A549 (cell line): ENCODE results near the gene INHA. TPM values are rescaled to one million over a fixed set of nuclear protein-coding genes. Genes with fewer than 3 reads are reported as not detected.
A peak's percentile ranks its signal among the peaks of the same experiment; 100 is the strongest.

Source experiments
- ATAC-seq, 2 experiments: fragments of 200-7000 bp in 1 of 2; fragments of >200 bp in 1 of 2; cut with Nextera tagmentation in 1 of 2; cut with Tn5 transposase in 1 of 2; 3 replicates each; pipeline versions ENCODE4 v1.8.0 to v1.9.1; 2018 to 2020; ENCODE audit warnings: mild to moderate bottlenecking in 1 of 2, moderate library complexity in 1 of 2
- CTCF ChIA-PET: fragments of 300-600 bp; sonication (Branson Sonifier 250); formaldehyde crosslinking; extraction: SDS; loops from one replicate; lab custom pipeline; 2021; ENCODE audit warnings: antibody characterized with exemption, inconsistent platforms; lab: Yijun Ruan, JAX
- POLR2A ChIA-PET: fragments of 350-600 bp; formaldehyde crosslinking; extraction: SDS; loops from one replicate; lab custom pipeline; 2021; ENCODE audit warnings: antibody characterized with exemption, inconsistent platforms; lab: Yijun Ruan, JAX
- DNase-seq, 2 experiments: peaks; one replicate each; pipeline versions ENCODE4 v3.0.0 to v3.0.0-alpha.2; 2011 to 2016; ENCODE audit warnings: low read depth in 1 of 2, low spot score in 1 of 2
- FAIRE-seq: peaks from 2 replicates; lab custom pipeline; 2011; peaks lifted over from hg19 to GRCh38; lab: Jason Lieb, UNC
- H3K27ac ChIP-seq, 2 experiments: fragments of >200 bp; sonication (Bioruptor Twin); formaldehyde crosslinking; 3 replicates each; pipeline ENCODE4 v1.5.1; 2016 to 2017
- H3K4me1 ChIP-seq: fragments of >200 bp; sonication (Bioruptor Twin); formaldehyde crosslinking; 3 replicates; pipeline ENCODE4 v1.6.1; 2016
- H3K4me2 ChIP-seq: fragments of >200 bp; sonication (Bioruptor Twin); formaldehyde crosslinking; 3 replicates; pipeline ENCODE4 v1.6.1; 2016
- H3K4me3 ChIP-seq: fragments of >200 bp; sonication (Bioruptor Twin); formaldehyde crosslinking; 3 replicates; pipeline ENCODE4 v1.5.1; 2016
- H3K9me3 ChIP-seq: fragments of >200 bp; sonication (Bioruptor Twin); formaldehyde crosslinking; 3 replicates; pipeline ENCODE4 v1.6.1; 2016
- EP300 ChIP-seq, 2 experiments: fragments of >200 bp; sonication (Bioruptor Twin); formaldehyde crosslinking; IDR thresholded peaks; 2 replicates in 1 of 2; 3 replicates in 1 of 2; pipeline ENCODE4 v1.6.1; 2016 to 2017
- FOSL2 ChIP-seq, 2 experiments: fragments of 450-650 bp in 1 of 2; fragments of >200 bp in 1 of 2; sonication (Bioruptor Twin) in 1 of 2; formaldehyde crosslinking; IDR thresholded peaks; 2 replicates each; pipeline versions ENCODE4 v1.5.0 to v1.6.1; 2016 to 2020; ENCODE audit warnings: mild to moderate bottlenecking in 1 of 2, moderate library complexity in 1 of 2
- FOXS1 ChIP-seq: fragments of 250-450 bp; sonication (Bioruptor Pico); IDR thresholded peaks from 2 replicates; pipeline ENCODE4 v1.5.0; 2020; ENCODE audit warnings: mild to moderate bottlenecking, moderate library complexity
- HDAC2 ChIP-seq: fragments of 200-600 bp; sonication (generic); IDR thresholded peaks from 2 replicates; pipeline ENCODE4 v1.6.1; 2016
- HOXB13 ChIP-seq: fragments of 250-450 bp; sonication (Bioruptor Pico); IDR thresholded peaks from 2 replicates; pipeline ENCODE4 v1.5.0; 2020; ENCODE audit warnings: low read depth, mild to moderate bottlenecking, moderate library complexity
- JUN ChIP-seq, 2 experiments: fragments of >200 bp; sonication (Bioruptor Twin); formaldehyde crosslinking; IDR thresholded peaks; 2 replicates in 1 of 2; 3 replicates in 1 of 2; pipeline ENCODE4 v1.6.1; 2016 to 2017
- KDM5A ChIP-seq: fragments of 200-600 bp; sonication (generic); IDR thresholded peaks from 2 replicates; pipeline ENCODE4 v1.6.1; 2016; ENCODE audit warnings: antibody characterized with exemption, mild to moderate bottlenecking
- MYC ChIP-seq: IDR thresholded peaks from 2 replicates; pipeline ENCODE4 v1.6.1; 2012; ENCODE audit warnings: mild to moderate bottlenecking, inconsistent platforms, low read length, improper control_type of control experiment, borderline replicate concordance
- NFE2L2 ChIP-seq: fragments of 150-350 bp; conservative IDR thresholded peaks from 2 replicates; pipeline ENCODE4 v1.6.1; 2014; ENCODE audit warnings: low read length
- NPAS2 ChIP-seq: fragments of 250-450 bp; sonication (Bioruptor Pico); IDR thresholded peaks from 2 replicates; pipeline ENCODE4 v1.8.0; 2022; ENCODE audit warnings: mild to moderate bottlenecking, moderate library complexity, borderline replicate concordance
- RAD21 ChIP-seq, 2 experiments: fragments of >200 bp in 1 of 2; sonication (Bioruptor Twin) in 1 of 2; formaldehyde crosslinking in 1 of 2; IDR thresholded peaks in 1 of 2; conservative IDR thresholded peaks in 1 of 2; 2 replicates in 1 of 2; 3 replicates in 1 of 2; pipeline ENCODE4 v1.6.1; 2012 to 2018; ENCODE audit warnings: inconsistent platforms in 1 of 2
- RCOR1 ChIP-seq: fragments of 150-350 bp; IDR thresholded peaks from 2 replicates; pipeline ENCODE4 v1.6.1; 2014; ENCODE audit warnings: antibody characterized with exemption, low read length, low read depth
- RFX5 ChIP-seq: fragments of 450-650 bp; IDR thresholded peaks from 2 replicates; pipeline ENCODE4 v1.7.1; 2014; ENCODE audit warnings: antibody characterized with exemption, mild to moderate bottlenecking, moderate library complexity
- SMC3 ChIP-seq: fragments of >200 bp; sonication (Bioruptor Twin); formaldehyde crosslinking; IDR thresholded peaks from 3 replicates; pipeline ENCODE4 v1.6.1; 2018; ENCODE audit warnings: inconsistent platforms
- TP53 ChIP-seq: fragments of 250-450 bp; sonication (Bioruptor Pico); IDR thresholded peaks from 2 replicates; pipeline ENCODE4 v1.5.0; 2021; ENCODE audit warnings: mild to moderate bottlenecking, moderate library complexity
- ZSCAN20 ChIP-seq: fragments of 250-450 bp; sonication (Bioruptor Pico); IDR thresholded peaks from 2 replicates; pipeline ENCODE4 v1.8.0; 2022; ENCODE audit warnings: mild to moderate bottlenecking, moderate library complexity
- WGBS: methylation state at CpG from one replicate; pipeline ENCODE4 v1.1.6; 2017; ENCODE audit errors: missing lambda C conversion rate; 5-methylcytosine and 5-hydroxymethylcytosine counted together
- polyA plus RNA-seq, 4 experiments: library from polyadenylated mRNA; depleted of rRNA in 3 of 4; stranded (reverse); fragments of >200 nt; fragmentation: RNase III in 1 of 4; extraction: RNeasy Plus Mini Kit Qiagen cat#74134 plus additional on column Dnase treatment in 1 of 4; gene quantifications; 2 replicates in 3 of 4; 3 replicates in 1 of 4; pipeline ENCODE4 v1.2.3, GENCODE V29; 2011 to 2017
- TF ChIP-seq, protein P1 (sequence below): fragments of >200 bp; sonication (Bioruptor Twin); formaldehyde crosslinking; IDR thresholded peaks from 3 replicates; pipeline ENCODE4 v1.5.1; 2016
- TF ChIP-seq, protein P2 (sequence below): IDR thresholded peaks from 2 replicates; pipeline ENCODE4 v1.6.1; 2012; ENCODE audit warnings: low read depth, borderline replicate concordance
- TF ChIP-seq, protein P3 (sequence below): fragments of >200 bp; sonication (Bioruptor Twin); formaldehyde crosslinking; IDR thresholded peaks from 2 replicates; pipeline ENCODE4 v1.6.1; 2016
- TF ChIP-seq, protein P4 (sequence below): fragments of 150-350 bp; IDR thresholded peaks from 2 replicates; pipeline ENCODE4 v1.6.1; 2014; ENCODE audit warnings: low read depth, mild to moderate bottlenecking, low read length

INHA gene
- polyA plus RNA-seq, 2 of the 4 experiments (the other 2 are of a cell fraction): 0.49 to 0.72 TPM

- ChIA-PET POLR2A (no interaction called here), CTCF (interaction anchor here (1.0 to 79.1 kb wide), 9 partner anchors 9 to 498 kb away, joined by 3 to 3291 read pairs (median 14); partner anchors contain the start of genes ASIC4, CHPF, DNPEP and GMPPA)
- no peak for DNase-seq
- WGBS: 16% methylated on average over 3 of the region's 5 CpGs
- no peak for ATAC-seq
- no peak overlapping the region for H3K4me2 ChIP-seq
- no peak overlapping the region for H3K27ac ChIP-seq
- no peaks in the 10 kb centered on the region for H3K9me3 ChIP-seq
- TF ChIP-seq MYC: no peak
- H3K4me3 ChIP-seq: no peak overlapping the region
- peaks cover 4% of the 10 kb centered on the region; the same call in 2 of the 3 replicates for H3K4me1 ChIP-seq
- FAIRE-seq: no peak
Measured at GRCh38 chr2:219527472-219527871, 44.6 kb upstream of the INHA start.

DNA sequence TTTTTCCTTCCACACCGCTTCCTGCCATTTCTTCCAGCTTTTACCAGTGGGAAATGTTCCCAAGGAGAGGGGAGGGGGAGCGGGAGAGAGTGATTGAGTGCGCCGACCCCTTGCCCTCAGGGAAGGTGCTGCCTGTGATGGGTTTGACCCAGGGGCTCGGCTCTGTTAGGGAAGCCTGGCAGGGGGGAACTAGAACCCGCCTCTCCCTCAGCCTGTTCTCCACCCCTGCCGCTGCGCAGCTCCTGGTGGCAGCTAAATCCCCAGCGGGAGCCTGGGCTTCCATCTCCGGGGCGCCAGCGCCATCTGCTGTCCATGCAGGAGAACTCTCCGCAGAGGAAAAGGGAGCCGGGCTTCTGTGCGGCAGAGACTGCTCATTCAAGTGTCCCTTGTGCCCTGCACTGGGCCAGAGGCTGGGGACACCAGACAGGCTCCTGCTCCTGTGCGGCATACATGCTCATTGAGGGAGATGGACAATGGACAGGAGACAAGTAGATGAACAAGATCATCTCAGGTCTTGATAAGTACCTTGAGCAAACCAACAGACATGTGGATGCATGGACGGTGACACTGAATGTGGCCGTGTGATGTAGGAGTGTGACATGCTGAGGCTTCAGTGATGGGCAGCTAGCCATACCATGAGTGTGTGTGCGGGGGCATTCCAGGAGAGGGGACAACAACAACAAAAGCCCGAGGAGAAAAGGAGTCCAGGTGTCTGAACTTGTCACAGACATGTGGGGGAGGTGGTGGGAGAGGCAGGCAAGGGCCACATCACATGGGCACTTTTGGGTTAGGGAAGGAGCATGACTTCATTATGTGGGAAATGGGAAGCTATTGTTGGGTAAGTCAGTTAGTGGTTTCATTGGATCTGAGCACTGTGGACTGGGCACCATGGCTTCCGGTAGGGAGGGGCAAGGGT lies 41.8 kb upstream of the INHA start:
- DNase-seq: peak; percentile 81 to 94
- Histone ChIP-seq H3K4me2 (peak overlapping the region; percentile 83), H3K27ac (peak overlapping the region in 1 of 2 experiments; percentile 57; a peak in 1 of 6 replicates), H3K4me3 (peak overlapping the region; percentile 33; the same call in 2 of the 3 replicates), H3K4me1 (peaks cover 4% of the 10 kb centered on the region; the same call in 1 of the 3 replicates), H3K9me3 (no peaks in the 10 kb centered on the region)
- peak; percentile 71 to 93 for ATAC-seq
- CTCF ChIA-PET: interaction anchor here (0.6 to 79.1 kb wide), 56 partner anchors 11 to 540 kb away, joined by 3 to 3291 read pairs (median 4); partner anchors contain the start of genes ASIC4, CHPF, DES and GMPPA
- WGBS: 30% methylated on average over 11 of the region's 21 CpGs
- no peak for FAIRE-seq
- POLR2A ChIA-PET: interaction anchor here (0.8 to 1.7 kb wide), 5 partner anchors 32 to 354 kb away, joined by 3 to 6 read pairs (median 3); partner anchors contain the start of genes CNPPD1 and GMPPA
- TF ChIP-seq, protein P1, sequence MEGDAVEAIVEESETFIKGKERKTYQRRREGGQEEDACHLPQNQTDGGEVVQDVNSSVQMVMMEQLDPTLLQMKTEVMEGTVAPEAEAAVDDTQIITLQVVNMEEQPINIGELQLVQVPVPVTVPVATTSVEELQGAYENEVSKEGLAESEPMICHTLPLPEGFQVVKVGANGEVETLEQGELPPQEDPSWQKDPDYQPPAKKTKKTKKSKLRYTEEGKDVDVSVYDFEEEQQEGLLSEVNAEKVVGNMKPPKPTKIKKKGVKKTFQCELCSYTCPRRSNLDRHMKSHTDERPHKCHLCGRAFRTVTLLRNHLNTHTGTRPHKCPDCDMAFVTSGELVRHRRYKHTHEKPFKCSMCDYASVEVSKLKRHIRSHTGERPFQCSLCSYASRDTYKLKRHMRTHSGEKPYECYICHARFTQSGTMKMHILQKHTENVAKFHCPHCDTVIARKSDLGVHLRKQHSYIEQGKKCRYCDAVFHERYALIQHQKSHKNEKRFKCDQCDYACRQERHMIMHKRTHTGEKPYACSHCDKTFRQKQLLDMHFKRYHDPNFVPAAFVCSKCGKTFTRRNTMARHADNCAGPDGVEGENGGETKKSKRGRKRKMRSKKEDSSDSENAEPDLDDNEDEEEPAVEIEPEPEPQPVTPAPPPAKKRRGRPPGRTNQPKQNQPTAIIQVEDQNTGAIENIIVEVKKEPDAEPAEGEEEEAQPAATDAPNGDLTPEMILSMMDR: peak; percentile 94
- TF ChIP-seq RCOR1: no peak
- TF ChIP-seq FOSL2 (IDR thresholded peaks at IDR 0.05): no peak
- no peak for TF ChIP-seq FOSL2 (CRISPR knock-in tag; IDR thresholded peaks at IDR 0.05)
- TF ChIP-seq FOXS1 (CRISPR knock-in tag): no peak
- TF ChIP-seq, protein P2, sequence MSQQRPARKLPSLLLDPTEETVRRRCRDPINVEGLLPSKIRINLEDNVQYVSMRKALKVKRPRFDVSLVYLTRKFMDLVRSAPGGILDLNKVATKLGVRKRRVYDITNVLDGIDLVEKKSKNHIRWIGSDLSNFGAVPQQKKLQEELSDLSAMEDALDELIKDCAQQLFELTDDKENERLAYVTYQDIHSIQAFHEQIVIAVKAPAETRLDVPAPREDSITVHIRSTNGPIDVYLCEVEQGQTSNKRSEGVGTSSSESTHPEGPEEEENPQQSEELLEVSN: no peak
- TF ChIP-seq RFX5: no peak
- no peak for TF ChIP-seq HOXB13
- TF ChIP-seq EP300 (IDR thresholded peaks at IDR 0.05): no peak
- TF ChIP-seq ZSCAN20 (CRISPR knock-in tag): no peak
- TF ChIP-seq, protein P3, sequence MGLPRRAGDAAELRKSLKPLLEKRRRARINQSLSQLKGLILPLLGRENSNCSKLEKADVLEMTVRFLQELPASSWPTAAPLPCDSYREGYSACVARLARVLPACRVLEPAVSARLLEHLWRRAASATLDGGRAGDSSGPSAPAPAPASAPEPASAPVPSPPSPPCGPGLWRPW: no peak
- TF ChIP-seq JUN (IDR thresholded peaks at IDR 0.05): no peak
- TF ChIP-seq HDAC2: no peak
- no peak for TF ChIP-seq KDM5A
- TF ChIP-seq NFE2L2: no peak
- peak; percentile 99 for TF ChIP-seq RAD21 (conservative IDR thresholded peaks at IDR 0.05 in 1 of 2, IDR thresholded peaks at IDR 0.05 in 1 of 2)
- no peak for TF ChIP-seq NPAS2 (CRISPR knock-in tag)
- TF ChIP-seq SMC3: peak; percentile 95
- no peak for TF ChIP-seq TP53 (CRISPR knock-in tag)
- TF ChIP-seq, protein P4, sequence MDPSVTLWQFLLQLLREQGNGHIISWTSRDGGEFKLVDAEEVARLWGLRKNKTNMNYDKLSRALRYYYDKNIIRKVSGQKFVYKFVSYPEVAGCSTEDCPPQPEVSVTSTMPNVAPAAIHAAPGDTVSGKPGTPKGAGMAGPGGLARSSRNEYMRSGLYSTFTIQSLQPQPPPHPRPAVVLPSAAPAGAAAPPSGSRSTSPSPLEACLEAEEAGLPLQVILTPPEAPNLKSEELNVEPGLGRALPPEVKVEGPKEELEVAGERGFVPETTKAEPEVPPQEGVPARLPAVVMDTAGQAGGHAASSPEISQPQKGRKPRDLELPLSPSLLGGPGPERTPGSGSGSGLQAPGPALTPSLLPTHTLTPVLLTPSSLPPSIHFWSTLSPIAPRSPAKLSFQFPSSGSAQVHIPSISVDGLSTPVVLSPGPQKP: no peak
- no peak for TF ChIP-seq MYC
